GM12891 (cell line): ENCODE results near the gene IQCN.

ENCODE experiments used
- PAX5 ChIP-seq: IDR thresholded peaks from 2 replicates; pipeline ENCODE4 v1.6.1; 2011; ENCODE audit warnings: low read length, moderate library complexity, mild to moderate bottlenecking; ENCODE audit not compliant: insufficient read depth, severe bottlenecking
- POLR2A ChIP-seq: IDR thresholded peaks from 2 replicates; pipeline ENCODE4 v1.6.1; 2011; ENCODE audit warnings: low read depth, low read length, control low read depth
- POLR2AphosphoS5 ChIP-seq: IDR thresholded peaks from 2 replicates; pipeline ENCODE4 v1.6.1; 2011; ENCODE audit warnings: low read depth, low read length, control low read depth
- POU2F2 ChIP-seq: IDR thresholded peaks from 2 replicates; pipeline ENCODE4 v1.6.1; 2011; ENCODE audit warnings: low read depth, mild to moderate bottlenecking, control low read depth, low read length, moderate library complexity
- SPI1 ChIP-seq: IDR thresholded peaks from 2 replicates; pipeline ENCODE4 v1.6.1; 2011; ENCODE audit warnings: low read depth, low read length, control low read depth
- TAF1 ChIP-seq: IDR thresholded peaks from 2 replicates; pipeline ENCODE4 v1.6.1; 2011; ENCODE audit warnings: low read depth, low read length, control low read depth

DNA sequence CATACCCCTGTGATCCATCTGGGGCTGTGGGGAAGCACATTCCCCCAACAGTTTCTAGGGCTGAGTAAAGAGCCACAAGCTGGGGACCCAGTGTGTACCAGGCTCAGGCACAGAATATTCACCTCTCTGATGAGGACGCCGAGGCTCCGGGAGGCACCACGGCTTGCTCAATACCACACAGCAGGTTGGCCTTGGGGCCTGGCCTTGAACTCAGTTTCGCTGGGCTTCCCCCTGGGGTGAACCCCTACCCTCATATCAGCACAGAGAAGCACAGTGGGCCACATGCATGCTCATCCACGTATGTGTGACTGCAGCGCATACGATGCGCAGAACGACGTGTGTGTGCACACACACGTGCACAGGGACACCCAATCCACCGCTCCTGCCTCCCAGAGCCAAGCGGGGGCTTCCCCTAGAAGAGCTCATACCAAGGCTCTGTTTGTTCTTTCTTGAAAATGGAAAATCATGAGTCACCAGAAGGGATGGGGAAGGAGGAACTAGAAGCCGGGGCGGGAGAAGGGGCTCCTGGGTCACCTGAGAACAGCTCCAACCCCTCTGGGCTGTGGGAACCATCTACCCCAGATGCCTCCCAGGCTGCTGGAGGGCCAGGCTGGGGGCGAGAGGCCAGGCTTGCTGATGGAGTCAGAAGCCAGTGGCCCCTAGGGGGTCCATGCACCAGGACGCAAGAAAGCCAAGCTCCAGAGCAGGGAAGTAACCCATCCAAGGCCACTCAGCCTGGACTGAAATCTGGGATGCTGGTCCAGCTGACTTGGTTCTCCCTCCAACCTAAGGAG lies 43.1 kb downstream of the IQCN start:
- TF ChIP-seq TAF1: no peak
- no peak for TF ChIP-seq POLR2A
- TF ChIP-seq PAX5: no peak
- no peak for TF ChIP-seq POLR2AphosphoS5
- TF ChIP-seq POU2F2: no peak
- TF ChIP-seq SPI1: no peak
